Stimulated activated CD8-positive, alpha-beta memory T cell treated with anti-CD3 and anti-CD28 coated beads, Interleukin-15, amount 100 ng/mL, for 48 hours (primary cell): ENCODE results near the gene TRIM3.

Experiments
- DNase-seq, 2 donors: peaks; one replicate each; pipeline ENCODE4 v3.0.0-alpha.2; 2020; ENCODE audit warnings: low read depth in 2 of 2

TRIM3 gene

DNA sequence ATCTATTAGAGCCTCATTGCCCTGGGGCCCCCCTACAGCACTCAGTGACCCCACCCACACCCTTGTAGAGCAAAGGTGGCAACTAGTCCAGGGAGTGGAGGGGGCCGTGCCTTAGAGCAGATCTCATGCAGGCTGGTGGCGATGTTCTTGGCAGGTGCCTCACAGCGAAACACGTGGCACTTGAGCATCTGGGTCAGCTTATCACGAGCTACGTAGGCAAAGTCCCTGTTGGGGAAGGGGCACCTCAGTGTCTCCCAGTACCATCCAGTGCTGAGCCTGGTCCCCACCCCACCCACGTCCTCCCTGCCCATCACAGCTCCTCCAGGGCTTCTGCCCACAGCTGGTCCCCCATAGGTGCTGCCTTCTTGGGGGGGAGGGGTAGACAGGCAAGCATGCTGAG is 72.3 kb downstream of the TRIM3 start:
- DNase-seq = no peak

DNA sequence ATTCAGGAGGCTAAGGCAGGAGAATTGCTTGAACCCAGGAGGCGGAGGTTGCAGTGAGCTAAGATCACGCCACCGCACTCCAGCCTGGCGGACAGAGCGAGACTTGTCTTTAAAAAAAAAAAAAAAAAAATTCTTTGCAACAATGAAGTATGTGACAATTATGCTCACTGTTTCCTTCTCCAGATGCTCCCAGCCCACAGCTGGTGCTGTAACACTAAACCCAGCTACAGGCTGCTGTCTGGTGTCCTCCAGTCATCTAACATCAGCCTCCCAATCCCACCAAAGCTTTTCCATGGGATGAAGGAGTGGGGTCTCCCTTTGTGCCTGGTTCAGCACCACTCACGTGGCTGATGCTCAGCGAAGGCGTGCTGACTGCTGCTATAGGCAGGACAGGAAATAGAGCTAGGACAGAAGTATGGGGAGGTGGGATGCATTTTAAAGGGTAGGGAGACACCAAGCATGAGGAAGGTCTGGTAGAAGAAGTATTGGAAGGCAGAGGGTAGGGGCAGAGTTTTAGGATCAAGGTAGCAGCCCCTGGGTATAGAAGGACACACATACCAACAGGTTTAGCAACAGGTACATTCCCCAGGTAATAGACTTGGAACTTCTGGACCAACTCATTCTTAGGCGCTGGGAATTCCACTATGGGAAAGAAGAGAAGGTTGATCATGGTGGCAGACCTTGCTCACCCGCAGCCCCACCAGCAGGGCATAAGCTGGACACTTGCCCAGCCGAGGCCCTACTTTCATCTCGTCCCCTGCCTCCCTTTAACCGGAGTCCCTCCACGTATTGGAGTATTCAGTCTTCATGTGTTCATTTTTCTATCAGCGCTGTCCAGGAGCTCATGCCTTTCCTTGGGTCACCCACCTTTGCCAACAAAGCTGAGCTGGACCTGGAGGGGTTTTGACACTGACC is 73.1 kb downstream of the TRIM3 start:
- no peak for DNase-seq
